BJ (cell line): ENCODE data around the gene UPB1. TPM values are rescaled to one million over a fixed set of nuclear protein-coding genes. Genes with fewer than 3 reads are reported as not detected.

ENCODE experiments used
- CTCF ChIA-PET: fragments of 350-600 bp; formaldehyde crosslinking; extraction: SDS; loops from one replicate; lab custom pipeline; 2021; ENCODE audit warnings: antibody characterized with exemption, inconsistent platforms; lab: Yijun Ruan, JAX
- POLR2A ChIA-PET: fragments of 300-600 bp; sonication (Branson Sonifier 250); formaldehyde crosslinking; extraction: SDS; loops from one replicate; lab custom pipeline; 2021; ENCODE audit warnings: antibody characterized with exemption; lab: Charles Lee
- DNase-seq: peaks from one replicate; pipeline ENCODE4 v3.0.0-alpha.2; 2011; ENCODE audit warnings: low read depth
- H3K27me3 ChIP-seq: 2 replicates; pipeline ENCODE4 v1.6.0; 2011; ENCODE audit warnings: low read length; ENCODE audit not compliant: control insufficient read depth, insufficient read depth
- H3K36me3 ChIP-seq: 2 replicates; pipeline ENCODE4 v1.5.1; 2011; ENCODE audit warnings: low read length; ENCODE audit not compliant: control insufficient read depth, insufficient read depth
- H3K4me3 ChIP-seq: 2 replicates; pipeline ENCODE4 v1.5.1; 2011; ENCODE audit warnings: low read depth, mild to moderate bottlenecking, control low read depth, low read length
- CTCF ChIP-seq: IDR thresholded peaks from 2 replicates; pipeline ENCODE4 v1.5.1; 2011; ENCODE audit warnings: low read depth, mild to moderate bottlenecking, control low read depth, inconsistent platforms, low read length, moderate library complexity; ENCODE audit not compliant: insufficient read depth
- polyA plus RNA-seq: library from polyadenylated mRNA; depleted of rRNA; stranded (reverse); fragments of >200 nt; gene quantifications from 2 replicates; pipeline ENCODE4 v1.2.3, GENCODE V29; 2011

The UPB1 gene
- polyA plus RNA-seq, 1 experiment = 0.09 TPM

- Histone ChIP-seq H3K27me3 (peaks cover 7% of the 10 kb centered on the region), H3K36me3 (no peaks in the 10 kb centered on the region), H3K4me3 (no peak overlapping the region)
- TF ChIP-seq CTCF = no peak
- DNase-seq = no peak
- POLR2A ChIA-PET = interaction anchor here (0.6 kb wide), 1 partner anchor 26 kb away, joined by 4 read pairs; no protein-coding TSS in a partner anchor
- CTCF ChIA-PET = interaction anchor here (0.5 to 1.4 kb wide), 2 partner anchors 20 to 71 kb away, joined by 3 read pairs; no protein-coding TSS in a partner anchor
These were observed 188 bp downstream of the UPB1 start for GRCh38 chr22:24495365-24495675.

GRCh38 chr22:24496234-24496633 lies 1.1 kb downstream of the UPB1 start:
- DNase-seq = no peak
- POLR2A ChIA-PET = no interaction called here
- Histone ChIP-seq H3K36me3 (no peaks in the 10 kb centered on the region), H3K4me3 (no peak overlapping the region), H3K27me3 (peaks cover 7% of the 10 kb centered on the region)
- CTCF ChIA-PET = interaction anchor here (0.7 to 1.4 kb wide), 3 partner anchors 72 to 105 kb away, joined by 3 read pairs; no protein-coding TSS in a partner anchor
- no peak for TF ChIP-seq CTCF

- ChIA-PET POLR2A (no interaction called here), CTCF (interaction anchor here (0.9 to 1.4 kb wide), 2 partner anchors 72 to 106 kb away, joined by 3 read pairs; no protein-coding TSS in a partner anchor)
- Histone ChIP-seq H3K4me3 (no peak overlapping the region), H3K36me3 (no peaks in the 10 kb centered on the region), H3K27me3 (peaks cover 7% of the 10 kb centered on the region)
- TF ChIP-seq CTCF = no peak
- DNase-seq = no peak
These were observed 1.5 kb downstream of the UPB1 start for GRCh38 chr22:24496661-24497060.

GRCh38 chr22:24497841-24498258 lies 2.7 kb downstream of the UPB1 start:
- no peak for TF ChIP-seq CTCF
- peaks cover 7% of the 10 kb centered on the region for H3K27me3 ChIP-seq
- ChIA-PET POLR2A (no interaction called here), CTCF (no interaction called here)
- no peak overlapping the region for H3K4me3 ChIP-seq
- H3K36me3 ChIP-seq = no peaks in the 10 kb centered on the region
- DNase-seq = no peak

GRCh38 chr22:24498824-24499223 lies 3.7 kb downstream of the UPB1 start:
- no peaks in the 10 kb centered on the region for H3K36me3 ChIP-seq
- ChIA-PET POLR2A (no interaction called here), CTCF (interaction anchor here (1.7 kb wide), 1 partner anchor 75 kb away, joined by 6 read pairs; no protein-coding TSS in a partner anchor)
- H3K27me3 ChIP-seq = peaks cover 5% of the 10 kb centered on the region
- TF ChIP-seq CTCF = no peak
- H3K4me3 ChIP-seq = no peak overlapping the region
- DNase-seq = no peak
